Activated CD4-positive, alpha-beta memory T cell treated with anti-CD3 and anti-CD28 coated beads for 36 hours (primary cell): Measurements from ENCODE around the gene ADAT2. TPM values are rescaled to one million over a fixed set of nuclear protein-coding genes. Genes with fewer than 3 reads are reported as not detected.

ENCODE experiments used
- CTCF ChIA-PET: fragments of 350-600 bp; sonication (Branson Sonifier 250); formaldehyde crosslinking; loops from one replicate; lab custom pipeline; 2021; ENCODE audit warnings: antibody characterized with exemption, inconsistent platforms; lab: Charles Lee
- POLR2A ChIA-PET: fragments of 350-600 bp; sonication (Branson Sonifier 250); formaldehyde crosslinking; loops from one replicate; lab custom pipeline; 2021; ENCODE audit warnings: antibody characterized with exemption; lab: Charles Lee
- DNase-seq: peaks from one replicate; pipeline ENCODE4 v3.0.0-alpha.2; 2020
- H3K27ac Mint-ChIP-seq: one replicate; pipeline ENCODE4 v1.8.0; 2021; ENCODE audit warnings: mixed read lengths
- H3K27me3 Mint-ChIP-seq: one replicate; pipeline ENCODE4 v1.8.0; 2021; ENCODE audit warnings: mixed read lengths
- H3K36me3 Mint-ChIP-seq: one replicate; pipeline ENCODE4 v1.8.0; 2021; ENCODE audit warnings: mixed read lengths
- H3K4me1 Mint-ChIP-seq: one replicate; pipeline ENCODE4 v1.8.0; 2021; ENCODE audit warnings: low read depth, mixed read lengths
- H3K4me3 Mint-ChIP-seq: one replicate; pipeline ENCODE4 v1.8.0; 2021; ENCODE audit warnings: mild to moderate bottlenecking, mixed read lengths
- H3K9me3 Mint-ChIP-seq: one replicate; pipeline ENCODE4 v1.8.0; 2021; ENCODE audit warnings: mixed read lengths
- intact Hi-C: fragments of 100-400 bp; cut with micrococcal nuclease; formaldehyde crosslinking; loops from one replicate; pipeline ENCODE4 v1.15.1; 2023
- total RNA-seq, 2 experiments: library from RNA; stranded (reverse); gene quantifications; one replicate each; pipeline ENCODE4 v1.2.3, GENCODE V29; 2021

ADAT2 gene
- total RNA-seq, 2 experiments from 2014 or later = 26.0 to 27.0 TPM

GRCh38 chr6:143405373-143406154 lies 44.9 kb downstream of the ADAT2 start:
- peaks cover 6% of the 10 kb centered on the region for H3K27me3 Mint-ChIP-seq
- no peak overlapping the region for H3K4me3 Mint-ChIP-seq
- no peaks in the 10 kb centered on the region for H3K9me3 Mint-ChIP-seq
- no peak for DNase-seq
- ChIA-PET CTCF (no interaction called here), POLR2A (no interaction called here)
- H3K36me3 Mint-ChIP-seq = no peaks in the 10 kb centered on the region
- no peak overlapping the region for H3K27ac Mint-ChIP-seq
- intact Hi-C loops = no loop called here
- peaks cover 9% of the 10 kb centered on the region for H3K4me1 Mint-ChIP-seq

GRCh38 chr6:143402721-143403336 lies 47.7 kb downstream of the ADAT2 start:
- Mint-ChIP-seq H3K36me3 (no peaks in the 10 kb centered on the region), H3K4me1 (peaks cover 18% of the 10 kb centered on the region), H3K9me3 (no peaks in the 10 kb centered on the region), H3K27me3 (peaks cover 5% of the 10 kb centered on the region), H3K4me3 (no peak overlapping the region), H3K27ac (no peak overlapping the region)
- no peak for DNase-seq
- intact Hi-C loops = no loop called here
- ChIA-PET CTCF (interaction anchor here (0.7 kb wide), 1 partner anchor 1017 kb away, joined by 3 read pairs; no protein-coding TSS in a partner anchor), POLR2A (no interaction called here)

- CTCF ChIA-PET = interaction anchor here (0.8 kb wide), 1 partner anchor 928 kb away, joined by 3 read pairs; no protein-coding TSS in a partner anchor
- no peak for DNase-seq
- POLR2A ChIA-PET = no interaction called here
- H3K27ac Mint-ChIP-seq = no peak overlapping the region
- H3K9me3 Mint-ChIP-seq = no peaks in the 10 kb centered on the region
- no peaks in the 10 kb centered on the region for H3K27me3 Mint-ChIP-seq
- H3K4me1 Mint-ChIP-seq = peaks cover 24% of the 10 kb centered on the region
- H3K36me3 Mint-ChIP-seq = no peaks in the 10 kb centered on the region
- intact Hi-C loops = no loop called here
- H3K4me3 Mint-ChIP-seq = no peak overlapping the region
Observed at GRCh38 chr6:143401636-143402370, 48.7 kb downstream of the ADAT2 start.

GRCh38 chr6:143401068-143401446 lies 49.4 kb downstream of the ADAT2 start:
- intact Hi-C loops = no loop called here
- Mint-ChIP-seq H3K36me3 (no peaks in the 10 kb centered on the region), H3K9me3 (no peaks in the 10 kb centered on the region), H3K27me3 (no peaks in the 10 kb centered on the region), H3K27ac (no peak overlapping the region), H3K4me1 (peaks cover 24% of the 10 kb centered on the region), H3K4me3 (no peak overlapping the region)
- CTCF ChIA-PET = interaction anchor here (0.8 kb wide), 1 partner anchor 927 kb away, joined by 3 read pairs; no protein-coding TSS in a partner anchor
- DNase-seq = no peak
- POLR2A ChIA-PET = no interaction called here

- ChIA-PET POLR2A (no interaction called here), CTCF (no interaction called here)
- DNase-seq = no peak
- intact Hi-C loops = no loop called here
- Mint-ChIP-seq H3K36me3 (no peaks in the 10 kb centered on the region), H3K4me1 (peaks cover 24% of the 10 kb centered on the region), H3K4me3 (no peak overlapping the region), H3K27ac (no peak overlapping the region), H3K9me3 (no peaks in the 10 kb centered on the region), H3K27me3 (no peaks in the 10 kb centered on the region)
Observed at GRCh38 chr6:143400258-143401067, 50.0 kb downstream of the ADAT2 start.

GRCh38 chr6:143399775-143400174 lies 50.7 kb downstream of the ADAT2 start:
- Mint-ChIP-seq H3K36me3 (no peaks in the 10 kb centered on the region), H3K4me3 (no peak overlapping the region), H3K9me3 (no peaks in the 10 kb centered on the region), H3K27me3 (no peaks in the 10 kb centered on the region), H3K27ac (no peak overlapping the region), H3K4me1 (peaks cover 24% of the 10 kb centered on the region)
- ChIA-PET CTCF (no interaction called here), POLR2A (no interaction called here)
- no peak for DNase-seq
- intact Hi-C loops = no loop called here

GRCh38 chr6:143399176-143399575 lies 51.3 kb downstream of the ADAT2 start:
- peaks cover 24% of the 10 kb centered on the region for H3K4me1 Mint-ChIP-seq
- CTCF ChIA-PET = no interaction called here

GRCh38 chr6:143397227-143398222 lies 53.0 kb downstream of the ADAT2 start:
- Mint-ChIP-seq H3K27ac (no peak overlapping the region), H3K27me3 (no peaks in the 10 kb centered on the region), H3K9me3 (no peaks in the 10 kb centered on the region), H3K36me3 (no peaks in the 10 kb centered on the region), H3K4me1 (peaks cover 24% of the 10 kb centered on the region), H3K4me3 (no peak overlapping the region)
- POLR2A ChIA-PET = interaction anchor here (0.6 to 1.1 kb wide), 2 partner anchors 12 to 53 kb away, joined by 4 to 5 read pairs; partner anchors contain the start of genes ADAT2 and PEX3
- intact Hi-C loops = no loop called here
- CTCF ChIA-PET = interaction anchor here (0.8 kb wide), 1 partner anchor 53 kb away, joined by 4 read pairs; the partner anchor contains the start of genes ADAT2 and PEX3
- DNase-seq = peak; percentile 60

More at GRCh38 chr6:143399176-143399575, 51.3 kb downstream of the ADAT2 start:
- H3K9me3 Mint-ChIP-seq = no peaks in the 10 kb centered on the region
- H3K36me3 Mint-ChIP-seq = no peaks in the 10 kb centered on the region
- POLR2A ChIA-PET = no interaction called here
- no peak overlapping the region for H3K27ac Mint-ChIP-seq
- no peaks in the 10 kb centered on the region for H3K27me3 Mint-ChIP-seq
- DNase-seq = no peak
- intact Hi-C loops = no loop called here
- H3K4me3 Mint-ChIP-seq = no peak overlapping the region

GRCh38 chr6:143396497-143397226 lies 53.8 kb downstream of the ADAT2 start:
- peaks cover 24% of the 10 kb centered on the region for H3K4me1 Mint-ChIP-seq
- ChIA-PET CTCF (interaction anchor here (0.8 kb wide), 1 partner anchor 54 kb away, joined by 4 read pairs; the partner anchor contains the start of genes ADAT2 and PEX3), POLR2A (interaction anchor here (0.6 to 1.1 kb wide), 2 partner anchors 13 to 54 kb away, joined by 4 to 5 read pairs; partner anchors contain the start of genes ADAT2 and PEX3)
- intact Hi-C loops = no loop called here
- H3K4me3 Mint-ChIP-seq = no peak overlapping the region
- H3K27ac Mint-ChIP-seq = no peak overlapping the region
- no peaks in the 10 kb centered on the region for H3K27me3 Mint-ChIP-seq
- DNase-seq = no peak
- no peaks in the 10 kb centered on the region for H3K9me3 Mint-ChIP-seq
- no peaks in the 10 kb centered on the region for H3K36me3 Mint-ChIP-seq

- H3K9me3 Mint-ChIP-seq = no peaks in the 10 kb centered on the region
- intact Hi-C loops = no loop called here
- H3K4me1 Mint-ChIP-seq = peaks cover 17% of the 10 kb centered on the region
- DNase-seq = no peak
- ChIA-PET POLR2A (no interaction called here), CTCF (no interaction called here)
- H3K4me3 Mint-ChIP-seq = no peak overlapping the region
- H3K36me3 Mint-ChIP-seq = no peaks in the 10 kb centered on the region
- no peak overlapping the region for H3K27ac Mint-ChIP-seq
- no peaks in the 10 kb centered on the region for H3K27me3 Mint-ChIP-seq
Observed at GRCh38 chr6:143395699-143396098, 54.8 kb downstream of the ADAT2 start.
